Right forelimb (tissue), 1 donor: ENCODE measurements around the gene PARD3.

Experiments
- DNase-seq: peaks from one replicate; pipeline ENCODE4 v3.0.0-alpha.2; 2018

The PARD3 gene

GRCh38 chr10:34679177-34679576 is 135.9 kb downstream of the PARD3 start:
- DNase-seq, result no peak

GRCh38 chr10:34677591-34677990 is 137.5 kb downstream of the PARD3 start:
- no peak for DNase-seq

- DNase-seq, result no peak
Observed at GRCh38 chr10:34677132-34677531, 138.0 kb downstream of the PARD3 start.

GRCh38 chr10:34674176-34674575 is 140.9 kb downstream of the PARD3 start:
- no peak for DNase-seq

GRCh38 chr10:34670081-34670480 is 145.0 kb downstream of the PARD3 start:
- no peak for DNase-seq

GRCh38 chr10:34669079-34669478 is 146.0 kb downstream of the PARD3 start:
- no peak for DNase-seq

GRCh38 chr10:34667177-34667576 is 147.9 kb downstream of the PARD3 start:
- no peak for DNase-seq

GRCh38 chr10:34666008-34666704 is 148.9 kb downstream of the PARD3 start:
- DNase-seq, result peak; percentile 60

- DNase-seq, result no peak
Observed at GRCh38 chr10:34664706-34665105, 150.4 kb downstream of the PARD3 start.

- no peak for DNase-seq
Observed at GRCh38 chr10:34661580-34661979, 153.5 kb downstream of the PARD3 start.

GRCh38 chr10:34658934-34659333 is 156.2 kb downstream of the PARD3 start:
- DNase-seq, result no peak

GRCh38 chr10:34656661-34657060 is 158.4 kb downstream of the PARD3 start:
- DNase-seq, result no peak

GRCh38 chr10:34655286-34656170 is 159.6 kb downstream of the PARD3 start:
- no peak for DNase-seq

GRCh38 chr10:34654211-34654610 is 160.9 kb downstream of the PARD3 start:
- DNase-seq, result no peak

GRCh38 chr10:34653530-34653929 is 161.6 kb downstream of the PARD3 start:
- no peak for DNase-seq

- DNase-seq, result no peak
Observed at GRCh38 chr10:34651416-34652195, 163.5 kb downstream of the PARD3 start.

GRCh38 chr10:34650156-34650555 is 164.9 kb downstream of the PARD3 start:
- no peak for DNase-seq

- DNase-seq, result no peak
Observed at GRCh38 chr10:34649385-34649784, 165.7 kb downstream of the PARD3 start.

- no peak for DNase-seq
Observed at GRCh38 chr10:34648919-34649318, 166.2 kb downstream of the PARD3 start.

- DNase-seq, result no peak
Observed at GRCh38 chr10:34647875-34648865, 166.9 kb downstream of the PARD3 start.

GRCh38 chr10:34647160-34647559 is 167.9 kb downstream of the PARD3 start:
- DNase-seq, result no peak

GRCh38 chr10:34646331-34646730 is 168.8 kb downstream of the PARD3 start:
- no peak for DNase-seq
